Measurements from ENCODE around the gene GRM2.

Gene GRM2

GRCh38 chr3:51706788-51707731 lies at the start of gene GRM2:
Gene GRM2 (plus strand): TSS chr3:51707068. CDS start chr3:51708984, 1,916 bp downstream.
- DNase-seq (ENCODE audit: low read depth) = peak; percentile 70

- DNase-seq (ENCODE audit: low read depth) = no peak
Observed at GRCh38 chr3:51657234-51657633, 49.6 kb upstream of the GRM2 start.

GRCh38 chr3:51659942-51660341 lies 46.9 kb upstream of the GRM2 start:
- DNase-seq (ENCODE audit: low read depth) = no peak

GRCh38 chr3:51662456-51662855 lies 44.4 kb upstream of the GRM2 start:
- no peak for DNase-seq (ENCODE audit: low read depth)

GRCh38 chr3:51668756-51669155 lies 38.1 kb upstream of the GRM2 start:
- DNase-seq (ENCODE audit: low read depth) = no peak

- DNase-seq (ENCODE audit: low read depth) = peak; percentile 76
Observed at GRCh38 chr3:51669241-51670052, 37.4 kb upstream of the GRM2 start.

GRCh38 chr3:51670053-51670822 lies 36.6 kb upstream of the GRM2 start:
- no peak for DNase-seq (ENCODE audit: low read depth)

GRCh38 chr3:51670823-51671733 lies 35.8 kb upstream of the GRM2 start, which contains the start of gene TEX264:
Gene TEX264 (plus strand): TSS chr3:51671252. CDS start chr3:51674305, 3,053 bp downstream.
- peak; percentile 88 for DNase-seq (ENCODE audit: low read depth)

- peak; percentile 62 for DNase-seq (ENCODE audit: low read depth)
Observed at GRCh38 chr3:51671734-51672475, 35.0 kb upstream of the GRM2 start.

GRCh38 chr3:51673181-51673801 lies 33.6 kb upstream of the GRM2 start:
- DNase-seq (ENCODE audit: low read depth) = no peak

- no peak for DNase-seq (ENCODE audit: low read depth)
Observed at GRCh38 chr3:51673802-51674654, 32.8 kb upstream of the GRM2 start.

GRCh38 chr3:51675201-51675611 lies 31.7 kb upstream of the GRM2 start:
- DNase-seq (ENCODE audit: low read depth) = peak; percentile 79

- no peak for DNase-seq (ENCODE audit: low read depth)
Observed at GRCh38 chr3:51676102-51676640, 30.7 kb upstream of the GRM2 start.

- no peak for DNase-seq (ENCODE audit: low read depth)
Observed at GRCh38 chr3:51677358-51677757, 29.5 kb upstream of the GRM2 start.

- no peak for DNase-seq (ENCODE audit: low read depth)
Observed at GRCh38 chr3:51678186-51678585, 28.7 kb upstream of the GRM2 start.

GRCh38 chr3:51678641-51679040 lies 28.2 kb upstream of the GRM2 start:
- DNase-seq (ENCODE audit: low read depth) = no peak

GRCh38 chr3:51679318-51679717 lies 27.6 kb upstream of the GRM2 start:
- DNase-seq (ENCODE audit: low read depth) = no peak

- DNase-seq (ENCODE audit: low read depth) = no peak
Observed at GRCh38 chr3:51679777-51680176, 27.1 kb upstream of the GRM2 start.

Data from fibroblast of gingiva (primary cell).